ENCODE measurements around the gene MANBA. TPM values are rescaled to one million over a fixed set of nuclear protein-coding genes. Genes with fewer than 3 reads are reported as not detected.

MANBA gene
- total and polyA plus RNA-seq, 7 experiments from 2014 or later: 15.7 to 56.4 (median 26.0) TPM

DNA sequence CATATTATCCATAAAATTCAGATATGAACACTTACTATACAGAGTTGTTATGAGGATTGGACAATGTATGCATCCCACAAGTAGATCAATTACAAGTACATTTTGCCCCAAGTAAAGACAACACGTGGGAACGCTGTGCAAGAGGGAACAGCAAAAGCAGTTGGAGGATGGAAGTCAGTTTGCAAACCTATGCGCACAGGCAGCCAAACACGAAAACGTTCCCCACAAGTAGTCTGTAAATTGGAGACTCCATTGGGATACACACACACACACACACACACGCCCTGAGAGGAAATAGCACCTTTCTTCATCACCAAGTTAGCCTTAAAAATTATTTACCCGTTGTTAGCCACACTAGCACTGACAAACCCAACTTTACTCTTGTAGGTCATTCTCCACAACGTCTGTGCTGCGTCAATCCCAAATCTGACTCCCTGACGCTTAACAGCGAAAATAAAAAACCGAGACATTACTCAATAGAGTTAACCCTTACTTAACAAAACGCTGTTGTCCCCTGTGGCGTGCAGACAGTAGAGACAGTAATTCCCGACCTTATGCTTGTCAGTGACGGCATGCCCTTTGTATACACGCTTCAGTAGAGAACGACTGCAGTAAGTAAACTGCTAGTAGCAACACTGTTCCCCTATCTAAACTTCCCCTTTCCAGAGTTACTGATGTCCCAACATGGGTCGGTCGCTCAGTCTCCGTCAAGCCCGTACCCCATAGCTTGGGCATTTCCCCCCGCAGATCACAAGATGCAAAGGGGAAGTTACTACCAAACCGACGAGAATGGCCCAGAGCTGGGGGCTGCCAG is 730 bp downstream of the MANBA start:
- peak in 5 of 9 donors; percentile 8 to 69 (median 31) for DNase-seq
- ChIA-PET CTCF (interaction anchor here (1.1 to 2.0 kb wide), 3 partner anchors 66 to 270 kb away, joined by 3 to 6 read pairs (median 5); partner anchors contain the start of gene UBE2D3), POLR2A (interaction anchor here (0.6 to 2.8 kb wide), 12 partner anchors 14 to 135 kb away, joined by 3 to 45 read pairs (median 4); partner anchors contain the start of genes CISD2 and UBE2D3)
- H3K4me1 ChIP-seq (ENCODE audit: control insufficient read depth in 2 of 2, insufficient read depth in 2 of 2, low read length in 2 of 2): peaks cover 4 to 16% of the 10 kb centered on the region in 2 donors
- Mint-ChIP-seq H3K27me3 (peaks cover 0 to 10% (median 0%) of the 10 kb centered on the region in 5 donors), H3K4me3 (peak overlapping the region; percentile 86 to 99 (median 98)), H3K27ac (peak overlapping the region; percentile 56 to 92 (median 84)), H3K4me1 (peaks cover 35 to 50% (median 43%) of the 10 kb centered on the region in 7 donors), H3K9me3 (peaks cover 0 to 4% (median 0%) of the 10 kb centered on the region in 11 donors), H3K36me3 (peaks cover 0 to 12% (median 3%) of the 10 kb centered on the region in 5 donors)
- H3K4me3 ChIP-seq (ENCODE audit: low read length): peak overlapping the region; percentile 62
- H3K27me3 ChIP-seq (ENCODE audit: control insufficient read depth in 2 of 2, insufficient read depth in 2 of 2, low read length in 2 of 2): no peaks in the 10 kb centered on the region
- H3K27ac ChIP-seq (ENCODE audit: low read depth, low read length): peak overlapping the region; percentile 72
- intact Hi-C loops (cut with micrococcal nuclease): loop anchor here (1.0 to 10.0 kb wide), 17 partner anchors 17 to 1863 kb away; partner anchors contain the start of genes SLC9B2 (in 2 of the 2), BDH2 (in 1 of the 2), CENPE (in 1 of the 2) and CISD2 (in 1 of the 2)
- H3K36me3 ChIP-seq (ENCODE audit: control insufficient read depth in 2 of 3, insufficient read depth in 3 of 3, low read length in 3 of 3): no peaks in the 10 kb centered on the region
- H3K9me3 ChIP-seq (ENCODE audit: control insufficient read depth in 2 of 3, low read length in 3 of 3): no peaks in the 10 kb centered on the region
- peak; percentile 77 for ATAC-seq

DNA sequence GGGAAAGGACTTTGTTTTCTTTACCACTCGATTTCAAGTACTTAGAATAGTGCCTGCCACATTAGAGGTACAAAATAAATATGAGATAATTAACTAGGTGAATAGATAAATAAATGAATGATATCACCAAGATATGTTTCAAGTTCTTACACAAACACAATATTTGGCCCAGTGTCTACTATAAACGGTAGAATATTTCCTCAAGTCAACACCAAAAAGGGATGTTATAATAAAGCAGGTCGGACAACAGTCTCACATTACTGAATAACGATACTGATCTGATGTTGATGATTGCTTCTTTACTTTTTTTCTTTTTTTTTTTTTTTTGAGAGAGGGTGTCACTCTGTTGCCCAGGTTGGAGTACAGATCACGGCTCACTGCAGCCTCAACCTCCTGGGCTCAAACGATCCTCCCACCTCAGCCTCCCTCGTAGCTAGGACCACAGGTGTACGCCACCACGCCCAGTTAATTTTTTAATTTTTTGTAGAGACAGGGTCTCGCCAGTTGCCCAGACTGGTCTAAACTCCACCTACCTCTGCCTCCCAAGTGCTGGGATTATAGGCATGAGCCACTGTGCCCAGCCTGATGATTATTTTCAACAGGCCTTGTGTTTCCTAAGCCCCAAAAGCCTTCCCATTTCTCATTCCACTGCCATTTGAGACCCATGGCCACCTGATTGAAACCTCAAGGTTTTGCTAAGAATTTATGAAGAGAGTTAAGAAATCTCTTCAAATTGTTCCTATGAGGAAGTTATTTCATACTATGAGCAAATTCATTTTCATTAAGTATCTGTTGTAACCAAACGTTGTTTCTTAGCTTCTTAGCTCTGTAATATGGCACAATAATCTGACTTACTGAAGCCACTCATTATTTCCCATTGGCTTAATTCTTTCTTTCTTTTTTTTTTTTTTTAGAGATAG is 2.3 kb downstream of the MANBA start:
- Histone ChIP-seq H3K27ac (ENCODE audit: low read depth, low read length) (no peak overlapping the region), H3K4me3 (ENCODE audit: low read length) (no peak overlapping the region), H3K9me3 (ENCODE audit: control insufficient read depth in 2 of 3, low read length in 3 of 3) (no peaks in the 10 kb centered on the region), H3K4me1 (ENCODE audit: control insufficient read depth in 2 of 2, insufficient read depth in 2 of 2, low read length in 2 of 2) (peaks cover 4 to 16% of the 10 kb centered on the region in 2 donors), H3K27me3 (ENCODE audit: control insufficient read depth in 2 of 2, insufficient read depth in 2 of 2, low read length in 2 of 2) (no peaks in the 10 kb centered on the region), H3K36me3 (ENCODE audit: control insufficient read depth in 2 of 3, insufficient read depth in 3 of 3, low read length in 3 of 3) (no peaks in the 10 kb centered on the region)
- Mint-ChIP-seq H3K4me1 (peaks cover 35 to 50% (median 43%) of the 10 kb centered on the region in 7 donors), H3K9me3 (peaks cover 0 to 4% (median 0%) of the 10 kb centered on the region in 11 donors), H3K27ac (peak overlapping the region in 5 of 9 donors; percentile 49 to 84 (median 59)), H3K4me3 (peak overlapping the region in 7 of 10 donors; percentile 14 to 99 (median 88)), H3K36me3 (peaks cover 0 to 17% (median 3%) of the 10 kb centered on the region in 5 donors), H3K27me3 (peaks cover 0 to 3% (median 0%) of the 10 kb centered on the region in 5 donors)
- DNase-seq (no peak), ATAC-seq (no peak)
- ChIA-PET POLR2A (interaction anchor here (0.8 kb wide), 1 partner anchor 69 kb away, joined by 3 read pairs; no protein-coding TSS in a partner anchor), CTCF (no interaction called here)
- intact Hi-C loops (cut with micrococcal nuclease): loop anchor here in 1 of 2 donors (10.0 kb wide), 1 partner anchor 114 kb away; no protein-coding TSS in a partner anchor

DNA sequence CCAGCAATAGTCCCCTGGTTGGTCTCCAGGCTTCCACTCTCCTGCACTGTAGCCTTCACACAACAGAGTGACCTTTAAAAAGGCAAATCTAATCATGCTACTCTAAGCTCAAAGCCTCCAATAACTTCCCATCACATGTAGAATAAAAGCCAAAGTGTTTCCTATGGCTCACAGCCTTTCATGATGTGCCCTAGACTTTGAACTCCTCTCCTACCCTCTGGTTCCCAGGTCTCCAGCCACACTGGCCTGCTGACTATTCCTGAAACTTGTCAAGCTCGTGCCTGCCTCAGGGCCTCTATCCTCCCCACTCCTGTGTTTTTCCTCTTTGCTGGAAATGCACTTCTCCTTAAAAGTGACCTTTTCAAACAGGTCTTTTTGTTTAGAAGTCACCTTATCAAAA is 3.1 kb downstream of the MANBA start:
- Histone ChIP-seq H3K27me3 (ENCODE audit: control insufficient read depth in 2 of 2, insufficient read depth in 2 of 2, low read length in 2 of 2) (no peaks in the 10 kb centered on the region), H3K9me3 (ENCODE audit: control insufficient read depth in 2 of 3, low read length in 3 of 3) (no peaks in the 10 kb centered on the region), H3K36me3 (ENCODE audit: control insufficient read depth in 2 of 3, insufficient read depth in 3 of 3, low read length in 3 of 3) (no peaks in the 10 kb centered on the region), H3K27ac (ENCODE audit: low read depth, low read length) (no peak overlapping the region), H3K4me1 (ENCODE audit: control insufficient read depth in 2 of 2, insufficient read depth in 2 of 2, low read length in 2 of 2) (peaks cover 4 to 16% of the 10 kb centered on the region in 2 donors), H3K4me3 (ENCODE audit: low read length) (no peak overlapping the region)
- Mint-ChIP-seq H3K36me3 (peaks cover 0 to 17% (median 3%) of the 10 kb centered on the region in 5 donors), H3K4me3 (no peak overlapping the region), H3K4me1 (peaks cover 35 to 50% (median 42%) of the 10 kb centered on the region in 7 donors), H3K27ac (peak overlapping the region in 2 of 9 donors; percentile 28 to 56), H3K9me3 (peaks cover 0 to 4% (median 0%) of the 10 kb centered on the region in 11 donors), H3K27me3 (peaks cover 0 to 3% (median 0%) of the 10 kb centered on the region in 5 donors)
- DNase-seq (no peak), ATAC-seq (no peak)
- intact Hi-C loops (cut with micrococcal nuclease): loop anchor here in 1 of 2 donors (10.0 kb wide), 1 partner anchor 113 kb away; no protein-coding TSS in a partner anchor
- ChIA-PET POLR2A (no interaction called here), CTCF (no interaction called here)

DNA sequence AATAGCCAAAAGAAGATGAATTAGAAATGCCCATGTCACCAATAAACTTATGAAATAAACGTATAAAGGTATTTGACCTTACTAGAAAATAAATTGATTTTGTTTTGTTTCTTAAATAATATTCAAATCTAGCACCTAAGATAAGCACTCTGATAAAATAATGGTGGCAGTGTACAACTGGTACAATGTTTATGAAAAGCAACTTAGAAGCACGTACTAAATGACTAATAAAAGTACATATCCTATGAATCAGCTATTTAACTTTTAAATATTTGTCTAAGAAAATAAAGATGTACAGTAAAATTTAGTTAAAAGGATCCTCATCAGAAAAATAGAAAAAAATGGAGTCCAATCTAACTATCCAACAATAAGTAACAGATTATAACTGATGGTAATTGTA is 6.7 kb downstream of the MANBA start:
- Mint-ChIP-seq H3K36me3 (peaks cover 0 to 31% (median 12%) of the 10 kb centered on the region in 5 donors), H3K27me3 (no peaks in the 10 kb centered on the region), H3K9me3 (peaks cover 0 to 4% (median 0%) of the 10 kb centered on the region in 11 donors), H3K27ac (no peak overlapping the region), H3K4me1 (peaks cover 14 to 34% (median 22%) of the 10 kb centered on the region in 7 donors), H3K4me3 (no peak overlapping the region)
- Histone ChIP-seq H3K4me1 (ENCODE audit: control insufficient read depth in 2 of 2, insufficient read depth in 2 of 2, low read length in 2 of 2) (peaks cover 0 to 9% of the 10 kb centered on the region in 2 donors), H3K27me3 (ENCODE audit: control insufficient read depth in 2 of 2, insufficient read depth in 2 of 2, low read length in 2 of 2) (no peaks in the 10 kb centered on the region), H3K36me3 (ENCODE audit: control insufficient read depth in 2 of 3, insufficient read depth in 3 of 3, low read length in 3 of 3) (peaks cover 0 to 5% (median 0%) of the 10 kb centered on the region in 3 experiments), H3K27ac (ENCODE audit: low read depth, low read length) (no peak overlapping the region), H3K9me3 (ENCODE audit: control insufficient read depth in 2 of 3, low read length in 3 of 3) (no peaks in the 10 kb centered on the region), H3K4me3 (ENCODE audit: low read length) (no peak overlapping the region)
- DNase-seq (no peak), ATAC-seq (no peak)
- CTCF ChIA-PET: no interaction called here
- intact Hi-C loops (cut with micrococcal nuclease): loop anchor here in 1 of 2 donors (10.0 kb wide), 1 partner anchor 109 kb away; no protein-coding TSS in a partner anchor
- POLR2A ChIA-PET: interaction anchor here (0.7 to 1.6 kb wide), 2 partner anchors 74 to 284 kb away, joined by 3 to 7 read pairs; partner anchors contain the start of gene UBE2D3

DNA sequence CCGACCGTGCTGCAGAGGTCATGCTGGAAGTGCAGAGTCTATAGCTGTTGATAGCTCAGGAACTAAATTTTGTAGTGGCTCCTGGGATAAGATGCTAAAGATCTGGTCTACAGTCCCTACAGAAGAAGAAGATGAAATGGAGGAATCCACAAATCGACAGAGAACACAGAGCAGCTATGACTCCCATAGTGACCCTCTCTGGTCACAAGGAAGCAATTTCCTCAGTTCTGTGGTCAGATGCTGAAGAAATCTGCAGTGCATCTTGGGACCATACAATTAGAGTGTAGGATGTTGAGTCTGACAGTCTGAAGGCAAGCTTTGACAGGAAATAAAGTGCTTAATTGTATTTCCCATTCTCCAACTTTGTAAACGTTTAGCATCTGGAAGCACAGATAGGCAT is 8.8 kb downstream of the MANBA start:
- Histone ChIP-seq H3K27me3 (ENCODE audit: control insufficient read depth in 2 of 2, insufficient read depth in 2 of 2, low read length in 2 of 2) (no peaks in the 10 kb centered on the region), H3K9me3 (ENCODE audit: control insufficient read depth in 2 of 3, low read length in 3 of 3) (no peaks in the 10 kb centered on the region), H3K4me1 (ENCODE audit: control insufficient read depth in 2 of 2, insufficient read depth in 2 of 2, low read length in 2 of 2) (no peaks in the 10 kb centered on the region), H3K4me3 (ENCODE audit: low read length) (no peak overlapping the region), H3K27ac (ENCODE audit: low read depth, low read length) (no peak overlapping the region), H3K36me3 (ENCODE audit: control insufficient read depth in 2 of 3, insufficient read depth in 3 of 3, low read length in 3 of 3) (peaks cover 0 to 5% (median 0%) of the 10 kb centered on the region in 3 experiments)
- POLR2A ChIA-PET: no interaction called here
- no peak for DNase-seq
- H3K36me3 Mint-ChIP-seq: peaks cover 0 to 33% (median 21%) of the 10 kb centered on the region in 5 donors
- H3K27me3 Mint-ChIP-seq: no peaks in the 10 kb centered on the region
- no peak overlapping the region for H3K4me3 Mint-ChIP-seq
- CTCF ChIA-PET: no interaction called here
- peaks cover 0 to 4% (median 0%) of the 10 kb centered on the region in 11 donors for H3K9me3 Mint-ChIP-seq
- intact Hi-C loops (cut with micrococcal nuclease): loop anchor here in 1 of 2 donors (10.0 kb wide), 1 partner anchor 107 kb away; no protein-coding TSS in a partner anchor
- peak; percentile 72 for ATAC-seq
- peak overlapping the region in 1 of 9 donors; percentile 19 for H3K27ac Mint-ChIP-seq
- H3K4me1 Mint-ChIP-seq: peaks cover 2 to 21% (median 9%) of the 10 kb centered on the region in 7 donors

All from naive thymus-derived CD4-positive, alpha-beta T cell (primary cell).